ES-I3 (cell line): ENCODE results near the gene CENPV.
"Not testable (repeated sequence)": the region's sequence is repeated elsewhere in the genome, so short reads cannot be mapped to it uniquely, and the experiment has no call there.

Source experiments
- H3K36me3 ChIP-seq: 2 replicates; pipeline ENCODE4 v1.6.1; 2013; ENCODE audit warnings: mild to moderate bottlenecking, low read length, control low read depth, moderate library complexity; ENCODE audit not compliant: insufficient read depth
- H3K4me1 ChIP-seq: 2 replicates; pipeline ENCODE4 v1.6.1; 2013; ENCODE audit warnings: mild to moderate bottlenecking, control low read depth, low read length; ENCODE audit not compliant: insufficient read depth
- H3K9ac ChIP-seq: 2 replicates; pipeline ENCODE4 v1.6.1; 2013; ENCODE audit warnings: low read depth, mild to moderate bottlenecking, low read length, moderate library complexity
- H3K9me3 ChIP-seq: 2 replicates; pipeline ENCODE4 v1.6.1; 2013; ENCODE audit warnings: mild to moderate bottlenecking, low read length, moderate library complexity; ENCODE audit not compliant: control insufficient read depth, insufficient read depth

CENPV gene

GRCh38 chr17:16313139-16314090, 39.9 kb downstream of the CENPV start:
- Histone ChIP-seq H3K9ac (no peak overlapping the region), H3K4me1 (no peaks in the 10 kb centered on the region), H3K9me3 (no peaks in the 10 kb centered on the region), H3K36me3 (peaks cover 13% of the 10 kb centered on the region; the same call in 1 of the 2 replicates)

- H3K9me3 ChIP-seq, H3K4me1 ChIP-seq, H3K9ac ChIP-seq: not testable (repeated sequence)
- H3K36me3 ChIP-seq, result peaks cover 13% of the 10 kb centered on the region; the same call in 1 of the 2 replicates
Measured at GRCh38 chr17:16312061-16312460, 41.2 kb downstream of the CENPV start.

GRCh38 chr17:16306211-16306610, 47.1 kb downstream of the CENPV start:
- Histone ChIP-seq H3K9ac (no peak overlapping the region), H3K36me3 (0 out of 2 replicates have a peak, but pooled peaks cover 3% of the 10 kb centered on the region), H3K9me3 (no peaks in the 10 kb centered on the region), H3K4me1 (no peaks in the 10 kb centered on the region)

- Histone ChIP-seq H3K9me3 (no peaks in the 10 kb centered on the region), H3K36me3 (0 out of 2 replicates have a peak, but pooled peaks cover 3% of the 10 kb centered on the region), H3K9ac (no peak overlapping the region), H3K4me1 (no peaks in the 10 kb centered on the region)
Measured at GRCh38 chr17:16304830-16305229, 48.4 kb downstream of the CENPV start.

GRCh38 chr17:16302856-16303255, 50.4 kb downstream of the CENPV start:
- Histone ChIP-seq H3K36me3 (0 out of 2 replicates have a peak, but pooled peaks cover 3% of the 10 kb centered on the region), H3K9ac (no peak overlapping the region), H3K9me3 (no peaks in the 10 kb centered on the region), H3K4me1 (no peaks in the 10 kb centered on the region)

GRCh38 chr17:16301963-16302855, 51.1 kb downstream of the CENPV start:
- H3K4me1 ChIP-seq, result no peaks in the 10 kb centered on the region
- H3K9ac ChIP-seq, result no peak overlapping the region

GRCh38 chr17:16300554-16300953, 52.7 kb downstream of the CENPV start:
- 0 out of 2 replicates have a peak, but pooled peaks cover 2% of the 10 kb centered on the region for H3K36me3 ChIP-seq
- no peak overlapping the region for H3K9ac ChIP-seq
- H3K4me1 ChIP-seq, result no peaks in the 10 kb centered on the region
- H3K9me3 ChIP-seq, result no peaks in the 10 kb centered on the region

More at GRCh38 chr17:16301963-16302855, 51.1 kb downstream of the CENPV start:
- no peaks in the 10 kb centered on the region for H3K9me3 ChIP-seq
- 0 out of 2 replicates have a peak, but pooled peaks cover 3% of the 10 kb centered on the region for H3K36me3 ChIP-seq

GRCh38 chr17:16298140-16298662, 55.1 kb downstream of the CENPV start:
- Histone ChIP-seq H3K9me3 (no peaks in the 10 kb centered on the region), H3K4me1 (no peaks in the 10 kb centered on the region), H3K36me3 (no peaks in the 10 kb centered on the region), H3K9ac (no peak overlapping the region)

GRCh38 chr17:16297367-16298139, 55.7 kb downstream of the CENPV start:
- Histone ChIP-seq H3K36me3 (no peaks in the 10 kb centered on the region), H3K9ac (no peak overlapping the region), H3K4me1 (no peaks in the 10 kb centered on the region), H3K9me3 (no peaks in the 10 kb centered on the region)

- H3K4me1 ChIP-seq, H3K36me3 ChIP-seq, H3K9me3 ChIP-seq, H3K9ac ChIP-seq: not testable (repeated sequence)
Measured at GRCh38 chr17:16296072-16296471, 57.2 kb downstream of the CENPV start.

GRCh38 chr17:16294560-16294959, 58.7 kb downstream of the CENPV start:
- H3K9ac ChIP-seq, result no peak overlapping the region
- no peaks in the 10 kb centered on the region for H3K9me3 ChIP-seq
- H3K36me3 ChIP-seq, result no peaks in the 10 kb centered on the region
- H3K4me1 ChIP-seq, result no peaks in the 10 kb centered on the region

GRCh38 chr17:16293931-16294330, 59.3 kb downstream of the CENPV start:
- H3K9ac ChIP-seq, result no peak overlapping the region
- no peaks in the 10 kb centered on the region for H3K4me1 ChIP-seq
- no peaks in the 10 kb centered on the region for H3K9me3 ChIP-seq
- H3K36me3 ChIP-seq, result no peaks in the 10 kb centered on the region
